Esophagus squamous epithelium (tissue), 5 donors: Measurements from ENCODE around the gene OR8B4. TPM values are rescaled to one million over a fixed set of nuclear protein-coding genes. Genes with fewer than 3 reads are reported as not detected.

Experiments
- DNase-seq: peaks from one replicate; lab custom pipeline; 2025; lab: John Stamatoyannopoulos, UW
- H3K27ac ChIP-seq, 4 donors: fragments of 200-600 bp; sonication (generic); one replicate each; pipeline ENCODE4 v1.5.1; 2016 to 2019; ENCODE audit warnings: mild to moderate bottlenecking in 1 of 4
- H3K27me3 ChIP-seq, 4 donors: fragments of 200-600 bp; sonication (generic); 1 replicate in 3 of 4; 2 replicates in 1 of 4; pipeline versions ENCODE4 v1.5.1 to v1.6.0; 2017 to 2021; ENCODE audit warnings: antibody characterized with exemption in 1 of 4
- H3K36me3 ChIP-seq, 3 donors: fragments of 200-600 bp; sonication (generic); one replicate each; pipeline ENCODE4 v1.5.1; 2016 to 2019
- H3K4me1 ChIP-seq, 3 donors: fragments of 200-600 bp; sonication (generic); one replicate each; pipeline ENCODE4 v1.5.1; 2017 to 2019
- H3K4me3 ChIP-seq, 4 donors: fragments of 200-600 bp; sonication (generic); 1 replicate in 3 of 4; 2 replicates in 1 of 4; pipeline ENCODE4 v1.5.1; 2016 to 2019; ENCODE audit warnings: mild to moderate bottlenecking in 2 of 4, moderate library complexity in 1 of 4
- H3K9me3 ChIP-seq, 3 donors: fragments of 200-600 bp; sonication (generic); one replicate each; pipeline ENCODE4 v1.5.1; 2016 to 2019
- POLR2A ChIP-seq, 4 donors: fragments of 450-650 bp; IDR thresholded peaks; one replicate each; pipeline ENCODE4 v1.6.1; 2017; ENCODE audit warnings: antibody characterized with exemption in 4 of 4, mild to moderate bottlenecking in 4 of 4, moderate library complexity in 3 of 4
- WGBS, 2 donors: methylation state at CpG; one replicate each; pipeline ENCODE4 v1.1.5; 2018; 5-methylcytosine and 5-hydroxymethylcytosine counted together
- intact Hi-C: fragments of 100-400 bp; cut with DNase I; formaldehyde crosslinking; loops from one replicate; pipeline ENCODE4 v1.15.0; 2022
- total RNA-seq, 4 donors: library from RNA; depleted of rRNA; stranded (reverse); fragments of >200 nt; gene quantifications; one replicate each; pipeline ENCODE4 v1.1.0, GENCODE V29; 2016
- TF ChIP-seq, protein P1 (sequence below), 6 experiments: fragments of 450-650 bp in 4 of 6; fragments of 200-600 bp in 2 of 6; sonication (generic) in 2 of 6; IDR thresholded peaks; one replicate each; pipeline ENCODE4 v1.5.1; 2016 to 2019; ENCODE audit warnings: antibody characterized with exemption in 6 of 6, mild to moderate bottlenecking in 4 of 6, moderate library complexity in 4 of 6
- donor health status: DM: yes; HTN: yes; CAD: no.

The OR8B4 gene
- total RNA-seq, 4 donors from 2014 or later = not detected

DNA sequence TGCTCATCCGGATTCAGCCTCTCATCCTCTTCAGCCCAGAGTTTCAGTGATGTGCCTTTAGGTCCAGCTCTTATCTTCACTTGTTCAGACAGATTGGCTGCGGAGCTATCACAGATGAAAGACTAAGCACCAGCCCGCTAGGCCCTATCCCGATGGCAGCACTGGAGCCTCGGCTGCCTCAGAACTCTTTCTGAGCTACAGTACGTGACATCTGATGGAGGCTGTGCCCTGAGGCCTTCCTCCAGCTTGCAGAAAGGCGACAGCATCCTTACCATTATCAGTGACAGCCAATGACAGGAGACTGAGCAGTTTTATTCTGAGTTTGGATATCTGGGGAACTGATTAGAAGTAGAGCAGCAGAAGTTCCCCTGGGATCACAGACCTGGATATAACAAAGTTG, 16.8 kb upstream of the OR8B4 start:
- Histone ChIP-seq H3K27me3 (no peaks in the 10 kb centered on the region), H3K4me3 (no peak overlapping the region), H3K4me1 (no peaks in the 10 kb centered on the region), H3K27ac (no peak overlapping the region), H3K36me3 (no peaks in the 10 kb centered on the region), H3K9me3 (no peaks in the 10 kb centered on the region)
- no peak for TF ChIP-seq POLR2A (IDR thresholded peaks at IDR 0.05)
- TF ChIP-seq, protein P1, sequence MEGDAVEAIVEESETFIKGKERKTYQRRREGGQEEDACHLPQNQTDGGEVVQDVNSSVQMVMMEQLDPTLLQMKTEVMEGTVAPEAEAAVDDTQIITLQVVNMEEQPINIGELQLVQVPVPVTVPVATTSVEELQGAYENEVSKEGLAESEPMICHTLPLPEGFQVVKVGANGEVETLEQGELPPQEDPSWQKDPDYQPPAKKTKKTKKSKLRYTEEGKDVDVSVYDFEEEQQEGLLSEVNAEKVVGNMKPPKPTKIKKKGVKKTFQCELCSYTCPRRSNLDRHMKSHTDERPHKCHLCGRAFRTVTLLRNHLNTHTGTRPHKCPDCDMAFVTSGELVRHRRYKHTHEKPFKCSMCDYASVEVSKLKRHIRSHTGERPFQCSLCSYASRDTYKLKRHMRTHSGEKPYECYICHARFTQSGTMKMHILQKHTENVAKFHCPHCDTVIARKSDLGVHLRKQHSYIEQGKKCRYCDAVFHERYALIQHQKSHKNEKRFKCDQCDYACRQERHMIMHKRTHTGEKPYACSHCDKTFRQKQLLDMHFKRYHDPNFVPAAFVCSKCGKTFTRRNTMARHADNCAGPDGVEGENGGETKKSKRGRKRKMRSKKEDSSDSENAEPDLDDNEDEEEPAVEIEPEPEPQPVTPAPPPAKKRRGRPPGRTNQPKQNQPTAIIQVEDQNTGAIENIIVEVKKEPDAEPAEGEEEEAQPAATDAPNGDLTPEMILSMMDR (IDR thresholded peaks at IDR 0.05) = no peak
- DNase-seq = no peak
- intact Hi-C loops = no loop called here
- WGBS, 2 donors = 71 to 72% methylated on average over 1 to 5 of the region's 7 CpGs

GRCh38 chr11:124441081-124441480, 16.4 kb upstream of the OR8B4 start:
- H3K4me3 ChIP-seq = no peak overlapping the region
- no peak for TF ChIP-seq POLR2A (IDR thresholded peaks at IDR 0.05)
- TF ChIP-seq, protein P1 (IDR thresholded peaks at IDR 0.05) = no peak
- H3K36me3 ChIP-seq = no peaks in the 10 kb centered on the region
- WGBS, 2 donors = 67 to 92% methylated on average over 2 to 5 of the region's 5 CpGs
- no peak for DNase-seq
- no peaks in the 10 kb centered on the region for H3K9me3 ChIP-seq
- no peaks in the 10 kb centered on the region for H3K27me3 ChIP-seq
- no peaks in the 10 kb centered on the region for H3K4me1 ChIP-seq
- intact Hi-C loops = no loop called here
- H3K27ac ChIP-seq = no peak overlapping the region

- H3K9me3 ChIP-seq = no peaks in the 10 kb centered on the region
- H3K4me3 ChIP-seq = no peak overlapping the region
- no peaks in the 10 kb centered on the region for H3K36me3 ChIP-seq
- no peak for DNase-seq
- WGBS, 2 donors = 51 to 69% methylated on average over 4 of the region's 4 CpGs
- H3K27me3 ChIP-seq = no peaks in the 10 kb centered on the region
- TF ChIP-seq, protein P1 (IDR thresholded peaks at IDR 0.05) = no peak
- TF ChIP-seq POLR2A (IDR thresholded peaks at IDR 0.05) = no peak
- intact Hi-C loops = no loop called here
- no peaks in the 10 kb centered on the region for H3K4me1 ChIP-seq
- H3K27ac ChIP-seq = no peak overlapping the region
Measured at GRCh38 chr11:124440608-124441007, 15.9 kb upstream of the OR8B4 start.

DNA sequence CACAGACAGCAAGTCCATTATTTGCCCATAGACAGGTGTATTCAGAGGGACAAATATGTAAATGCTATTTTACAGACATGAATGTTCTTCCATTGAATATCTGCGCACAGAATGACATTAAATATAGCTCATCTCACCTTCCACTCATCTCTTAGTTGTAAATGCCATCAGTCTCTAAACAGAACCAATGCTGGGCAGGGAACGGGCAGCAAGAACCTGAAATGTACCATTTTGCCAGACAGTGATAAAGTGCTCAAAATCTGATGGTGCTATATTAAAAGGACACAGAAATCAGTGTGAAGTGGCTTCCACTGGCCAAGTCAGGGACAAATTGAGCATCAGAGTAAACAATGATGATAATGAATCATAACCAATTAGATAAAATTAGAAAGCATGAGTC, 10.0 kb upstream of the OR8B4 start:
- no peaks in the 10 kb centered on the region for H3K4me1 ChIP-seq
- no peaks in the 10 kb centered on the region for H3K36me3 ChIP-seq
- H3K27me3 ChIP-seq = no peaks in the 10 kb centered on the region
- TF ChIP-seq, protein P1 (IDR thresholded peaks at IDR 0.05) = no peak
- TF ChIP-seq POLR2A (IDR thresholded peaks at IDR 0.05) = no peak
- 77 to 94% methylated on average over 2 of the region's 2 CpGs for WGBS, 2 donors
- no peak overlapping the region for H3K4me3 ChIP-seq
- H3K9me3 ChIP-seq = no peaks in the 10 kb centered on the region
- H3K27ac ChIP-seq = no peak overlapping the region
- no peak for DNase-seq
- intact Hi-C loops = no loop called here

DNA sequence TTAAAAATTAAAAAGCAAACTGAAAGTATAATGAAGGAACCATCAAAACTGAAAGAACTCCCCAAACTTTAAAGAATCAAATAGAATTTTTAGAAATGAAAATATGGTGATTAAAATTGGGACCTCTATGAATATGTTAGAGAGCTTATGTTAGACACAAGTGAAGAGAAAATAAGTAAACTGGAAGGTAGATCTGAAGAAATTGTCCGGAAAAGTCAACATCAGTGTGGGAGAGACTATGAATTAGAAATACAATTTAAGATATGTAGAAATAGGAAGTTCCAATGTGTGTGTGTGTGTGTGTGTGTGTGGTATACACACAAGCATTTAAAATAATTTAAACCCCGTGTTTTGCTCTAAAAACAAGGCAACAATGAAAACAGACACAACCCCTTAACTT, 4.9 kb upstream of the OR8B4 start:
- no peaks in the 10 kb centered on the region for H3K27me3 ChIP-seq
- TF ChIP-seq POLR2A (IDR thresholded peaks at IDR 0.05) = no peak
- TF ChIP-seq, protein P1 (IDR thresholded peaks at IDR 0.05) = no peak
- H3K36me3 ChIP-seq = no peaks in the 10 kb centered on the region
- H3K4me3 ChIP-seq = no peak overlapping the region
- no peaks in the 10 kb centered on the region for H3K4me1 ChIP-seq
- no peak for DNase-seq
- H3K9me3 ChIP-seq = no peaks in the 10 kb centered on the region
- intact Hi-C loops = loop anchor here (10.0 kb wide), 1 partner anchor 155 kb away; no protein-coding TSS in a partner anchor
- 59 to 67% methylated on average over 2 of the region's 2 CpGs for WGBS, 2 donors
- no peak overlapping the region for H3K27ac ChIP-seq
